ENCODE measurements around the gene RNLS. TPM values are rescaled to one million over a fixed set of nuclear protein-coding genes. Genes with fewer than 3 reads are reported as not detected.

RNLS gene
- total and polyA plus RNA-seq, 2 of the 4 experiments (the other 2 are of a cell fraction): 4.5 to 7.0 TPM

- no CpG with 5 or more reads among the region's 1 CpG for WGBS, 2 experiments (ENCODE audit: extremely low coverage in 2 of 2, insufficient read length in 1 of 2)
- H4K20me1 ChIP-seq (ENCODE audit: insufficient read depth, low read length): no peaks in the 10 kb centered on the region
- H2AFZ ChIP-seq (replicated peaks; ENCODE audit: low read length, poor library complexity): no peak overlapping the region
- peaks cover 3% of the 10 kb centered on the region; the same call in 1 of the 2 replicates for H3K4me1 ChIP-seq (ENCODE audit: control insufficient read depth, insufficient read depth, low read length)
- no peak overlapping the region for H2AK9ac ChIP-seq (replicated peaks; ENCODE audit: low read depth, low read length, poor library complexity)
- H3K56ac ChIP-seq (ENCODE audit: extremely low read depth, insufficient read depth, low read length): no peak overlapping the region
- no peak overlapping the region for H2BK120ac ChIP-seq (ENCODE audit: low read depth, low read length)
- no peaks in the 10 kb centered on the region for H3K36me3 ChIP-seq (ENCODE audit: control insufficient read depth, insufficient read depth, low read length)
- H3K9ac ChIP-seq (ENCODE audit: low read depth, low read length): no peak overlapping the region
- dilution Hi-C loops (cut with HindIII; ENCODE audit: low sequenced_read_pairs, unreplicated experiment): no loop called here
- BruUV-seq (replicated peaks): no TSS peak
- H4K5ac ChIP-seq (ENCODE audit: low read depth, low read length): no peak overlapping the region
- no peak overlapping the region for H3K4me2 ChIP-seq (ENCODE audit: low read depth, low read length)
- no peaks in the 10 kb centered on the region for H3K9me3 ChIP-seq (ENCODE audit: control insufficient read depth, insufficient read depth, low read length)
- no peak overlapping the region for H4K8ac ChIP-seq (ENCODE audit: low read depth in 2 of 2, low read length in 2 of 2)
- intact Hi-C loops (cut with micrococcal nuclease): no loop called here
- H2BK15ac ChIP-seq (ENCODE audit: low read depth, low read length): no peak overlapping the region
- H2BK5ac ChIP-seq (ENCODE audit: low read depth, low read length, poor library complexity, severe bottlenecking): no peak overlapping the region
- TF ChIP-seq RAD21 (IDR thresholded peaks at IDR 0.05; ENCODE audit: low read length) (no peak), USF2 (IDR thresholded peaks at IDR 0.05; ENCODE audit: low read depth, low read length) (no peak), NFE2L2 (IDR thresholded peaks at IDR 0.05; ENCODE audit: low read depth, low read length) (no peak), SMC3 (IDR thresholded peaks at IDR 0.05; ENCODE audit: low read depth, low read length) (no peak), MAFK (IDR thresholded peaks at IDR 0.05; ENCODE audit: low read depth, low read length) (no peak), POLR2A (IDR thresholded peaks at IDR 0.05; ENCODE audit: low read depth, low read length) (no peak), ELK1 (IDR thresholded peaks at IDR 0.05; ENCODE audit: borderline replicate concordance, low read depth, low read length) (no peak), CEBPB (IDR thresholded peaks at IDR 0.05; ENCODE audit: low read depth, low read length) (no peak), RCOR1 (IDR thresholded peaks at IDR 0.05; ENCODE audit: insufficient replicate concordance, low read length) (no peak), CHD1 (IDR thresholded peaks at IDR 0.05; ENCODE audit: low read depth, low read length) (no peak), MAZ (IDR thresholded peaks at IDR 0.05; ENCODE audit: borderline replicate concordance, low read depth, low read length) (no peak), RFX5 (IDR thresholded peaks at IDR 0.05; ENCODE audit: low read depth, low read length) (no peak), FOS (IDR thresholded peaks at IDR 0.05; ENCODE audit: low read depth, low read length) (no peak), CTCF (conservative IDR thresholded peaks at IDR 0.05; ENCODE audit: low read depth, low read length) (no peak), BHLHE40 (IDR thresholded peaks at IDR 0.05; ENCODE audit: low read depth, low read length) (no peak), MXI1 (IDR thresholded peaks at IDR 0.05; ENCODE audit: borderline replicate concordance, low read depth, low read length) (no peak)
- POLR2A ChIA-PET (ENCODE audit: unreplicated experiment): no interaction called here
- H3K14ac ChIP-seq (replicated peaks; ENCODE audit: low read depth, low read length): no peak overlapping the region
- CTCF ChIA-PET: no interaction called here
- no peak overlapping the region for H4K91ac ChIP-seq (ENCODE audit: insufficient read depth, low read depth, low read length)
- 0 out of 2 replicates have a peak, but pooled peaks cover 2% of the 10 kb centered on the region for H3K9me1 ChIP-seq (ENCODE audit: insufficient read depth, low read length)
- ATAC-seq (ENCODE audit: low read depth): no peak
- DNase-seq: no peak
- H2BK20ac ChIP-seq (ENCODE audit: low read depth, low read length): no peak overlapping the region; the same call in 1 of the 2 replicates
- no peak overlapping the region for H3K23ac ChIP-seq (ENCODE audit: low read depth, low read length)
- no peak overlapping the region for H3K4me3 ChIP-seq (ENCODE audit: insufficient read depth, low read depth, low read length)
- H2AK5ac ChIP-seq (ENCODE audit: low read depth, low read length): no peak overlapping the region
- H3K18ac ChIP-seq (ENCODE audit: low read depth, low read length): no peak overlapping the region
- no peak overlapping the region for H3K4ac ChIP-seq (ENCODE audit: low read depth, low read length)
- H3K79me1 ChIP-seq (ENCODE audit: low read depth in 1 of 2, low read length in 2 of 2): no peaks in the 10 kb centered on the region
- H3K27me3 ChIP-seq (ENCODE audit: control insufficient read depth, insufficient read depth, low read length): no peaks in the 10 kb centered on the region
- no peak overlapping the region for H3K27ac ChIP-seq (ENCODE audit: insufficient read depth, low read length)
- in situ Hi-C loops (cut with MboI; ENCODE audit: low sequenced_read_pairs): no loop called here
Observed at GRCh38 chr10:88226891-88227290, 356.2 kb downstream of the RNLS start.

Data from IMR-90 (cell line).